ENCODE measurements around the gene RSPO1. TPM values are rescaled to one million over a fixed set of nuclear protein-coding genes. Genes with fewer than 3 reads are reported as not detected.

The RSPO1 gene
- total RNA-seq, 2 donors from 2014 or later = not detected

GRCh38 chr1:37661401-37661800, 26.7 kb upstream of the RSPO1 start:
- peaks cover 100% of the 10 kb centered on the region for H3K27me3 ChIP-seq (ENCODE audit: control insufficient read depth, insufficient read depth, low read length, poor library complexity, severe bottlenecking)
- Mint-ChIP-seq H3K4me3 (no peak overlapping the region), H3K27ac (no peak overlapping the region), H3K36me3 (ENCODE audit: low read depth) (no peaks in the 10 kb centered on the region), H3K9me3 (no peaks in the 10 kb centered on the region), H3K27me3 (ENCODE audit: insufficient read depth) (peaks cover 80% of the 10 kb centered on the region), H3K4me1 (peaks cover 4% of the 10 kb centered on the region)
- peaks cover 3% of the 10 kb centered on the region for H3K4me1 ChIP-seq (ENCODE audit: control insufficient read depth, insufficient read depth, low read length)
- DNase-seq = no peak
- H3K36me3 ChIP-seq (ENCODE audit: control insufficient read depth, insufficient read depth, low read length) = no peaks in the 10 kb centered on the region
- no peak overlapping the region for H3K27ac ChIP-seq (ENCODE audit: low read depth, low read length)
- H3K4me3 ChIP-seq (ENCODE audit: low read length) = no peak overlapping the region
- 83% methylated on average over 8 to 9 of the region's 9 CpGs for WGBS, 2 experiments (ENCODE audit: insufficient coverage in 1 of 2, insufficient read length in 1 of 2)
- TF ChIP-seq CTCF (conservative IDR thresholded peaks at IDR 0.05) = no peak
- no peak overlapping the region for H3K9ac ChIP-seq (ENCODE audit: extremely low read depth, low read length, poor library complexity, severe bottlenecking)
- no peaks in the 10 kb centered on the region for H3K9me3 ChIP-seq (ENCODE audit: control insufficient read depth, low read length)

- no peak overlapping the region for H3K4me3 ChIP-seq (ENCODE audit: low read length)
- peaks cover 100% of the 10 kb centered on the region for H3K27me3 ChIP-seq (ENCODE audit: control insufficient read depth, insufficient read depth, low read length, poor library complexity, severe bottlenecking)
- Mint-ChIP-seq H3K4me1 (peaks cover 8% of the 10 kb centered on the region), H3K27me3 (ENCODE audit: insufficient read depth) (peaks cover 87% of the 10 kb centered on the region), H3K27ac (no peak overlapping the region), H3K36me3 (ENCODE audit: low read depth) (no peaks in the 10 kb centered on the region), H3K4me3 (no peak overlapping the region), H3K9me3 (no peaks in the 10 kb centered on the region)
- WGBS, 2 experiments (ENCODE audit: insufficient coverage in 1 of 2, insufficient read length in 1 of 2) = 20 to 33% methylated on average over 1 to 10 of the region's 10 CpGs
- peaks cover 3% of the 10 kb centered on the region for H3K4me1 ChIP-seq (ENCODE audit: control insufficient read depth, insufficient read depth, low read length)
- H3K36me3 ChIP-seq (ENCODE audit: control insufficient read depth, insufficient read depth, low read length) = no peaks in the 10 kb centered on the region
- peak overlapping the region; percentile 75 for H3K27ac ChIP-seq (ENCODE audit: low read depth, low read length)
- no peak overlapping the region for H3K9ac ChIP-seq (ENCODE audit: extremely low read depth, low read length, poor library complexity, severe bottlenecking)
- H3K9me3 ChIP-seq (ENCODE audit: control insufficient read depth, low read length) = no peaks in the 10 kb centered on the region
- no peak for DNase-seq
- TF ChIP-seq CTCF (conservative IDR thresholded peaks at IDR 0.05) = no peak
Observed at GRCh38 chr1:37660664-37661063, 26.0 kb upstream of the RSPO1 start.

- no peak for DNase-seq
- H3K27me3 ChIP-seq (ENCODE audit: control insufficient read depth, insufficient read depth, low read length, poor library complexity, severe bottlenecking) = peaks cover 95% of the 10 kb centered on the region
- H3K9me3 ChIP-seq (ENCODE audit: control insufficient read depth, low read length) = no peaks in the 10 kb centered on the region
- Mint-ChIP-seq H3K27me3 (ENCODE audit: insufficient read depth) (peaks cover 98% of the 10 kb centered on the region), H3K36me3 (ENCODE audit: low read depth) (no peaks in the 10 kb centered on the region), H3K27ac (no peak overlapping the region), H3K9me3 (no peaks in the 10 kb centered on the region), H3K4me1 (peaks cover 14% of the 10 kb centered on the region), H3K4me3 (no peak overlapping the region)
- no peaks in the 10 kb centered on the region for H3K4me1 ChIP-seq (ENCODE audit: control insufficient read depth, insufficient read depth, low read length)
- H3K9ac ChIP-seq (ENCODE audit: extremely low read depth, low read length, poor library complexity, severe bottlenecking) = no peak overlapping the region
- no peak overlapping the region for H3K4me3 ChIP-seq (ENCODE audit: low read length)
- no peak for TF ChIP-seq CTCF (conservative IDR thresholded peaks at IDR 0.05)
- no peak overlapping the region for H3K27ac ChIP-seq (ENCODE audit: low read depth, low read length)
- WGBS, 2 experiments (ENCODE audit: insufficient coverage in 1 of 2, insufficient read length in 1 of 2) = 86 to 90% methylated on average over 3 to 6 of the region's 6 CpGs
- no peaks in the 10 kb centered on the region for H3K36me3 ChIP-seq (ENCODE audit: control insufficient read depth, insufficient read depth, low read length)
Observed at GRCh38 chr1:37658486-37658885, 23.8 kb upstream of the RSPO1 start.

Data from endodermal cell (in vitro differentiated cells).